ENCODE data around the gene CPEB3. TPM values are rescaled to one million over a fixed set of nuclear protein-coding genes. Genes with fewer than 3 reads are reported as not detected.

The CPEB3 gene
- total RNA-seq, 1 experiment from 2014 or later, result 2.8 TPM

DNA sequence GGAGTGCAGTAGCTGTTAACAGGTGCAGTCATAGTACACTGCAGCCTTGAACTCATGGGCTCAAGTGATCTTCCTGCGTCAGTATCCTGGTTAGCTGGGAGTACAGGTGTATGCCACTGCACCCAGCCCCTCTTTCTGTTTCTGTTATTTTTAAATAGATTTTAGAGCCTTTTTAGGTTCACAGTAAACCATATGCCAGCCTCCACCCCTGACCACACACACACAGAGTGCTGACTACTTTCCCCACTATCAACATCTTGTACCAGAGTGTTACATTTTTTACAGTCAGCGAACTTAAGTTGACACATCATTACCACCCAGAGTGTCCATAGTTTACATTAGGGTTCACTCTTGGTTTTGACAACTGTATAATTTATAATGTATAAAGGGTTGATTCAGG lies 32.2 kb upstream of the CPEB3 start:
- H3K27me3 Mint-ChIP-seq (ENCODE audit: insufficient read depth, unreplicated experiment), result no peaks in the 10 kb centered on the region
- no peaks in the 10 kb centered on the region for H3K9me3 Mint-ChIP-seq (ENCODE audit: unreplicated experiment)
- BruUV-seq (replicated peaks), result no TSS peak
- ChIA-PET CTCF (interaction anchor here (0.6 to 0.9 kb wide), 2 partner anchors 59 to 1570 kb away, joined by 3 read pairs; no protein-coding TSS in a partner anchor), POLR2A (no interaction called here)
- intact Hi-C loops (cut with micrococcal nuclease), result no loop called here
- TF ChIP-seq, protein P1, sequence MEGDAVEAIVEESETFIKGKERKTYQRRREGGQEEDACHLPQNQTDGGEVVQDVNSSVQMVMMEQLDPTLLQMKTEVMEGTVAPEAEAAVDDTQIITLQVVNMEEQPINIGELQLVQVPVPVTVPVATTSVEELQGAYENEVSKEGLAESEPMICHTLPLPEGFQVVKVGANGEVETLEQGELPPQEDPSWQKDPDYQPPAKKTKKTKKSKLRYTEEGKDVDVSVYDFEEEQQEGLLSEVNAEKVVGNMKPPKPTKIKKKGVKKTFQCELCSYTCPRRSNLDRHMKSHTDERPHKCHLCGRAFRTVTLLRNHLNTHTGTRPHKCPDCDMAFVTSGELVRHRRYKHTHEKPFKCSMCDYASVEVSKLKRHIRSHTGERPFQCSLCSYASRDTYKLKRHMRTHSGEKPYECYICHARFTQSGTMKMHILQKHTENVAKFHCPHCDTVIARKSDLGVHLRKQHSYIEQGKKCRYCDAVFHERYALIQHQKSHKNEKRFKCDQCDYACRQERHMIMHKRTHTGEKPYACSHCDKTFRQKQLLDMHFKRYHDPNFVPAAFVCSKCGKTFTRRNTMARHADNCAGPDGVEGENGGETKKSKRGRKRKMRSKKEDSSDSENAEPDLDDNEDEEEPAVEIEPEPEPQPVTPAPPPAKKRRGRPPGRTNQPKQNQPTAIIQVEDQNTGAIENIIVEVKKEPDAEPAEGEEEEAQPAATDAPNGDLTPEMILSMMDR (IDR thresholded peaks at IDR 0.05; ENCODE audit: unreplicated experiment), result no peak
- DNase-seq (ENCODE audit: unreplicated experiment), result no peak
- no peak overlapping the region for H3K27ac Mint-ChIP-seq (ENCODE audit: low read depth, unreplicated experiment)
- H3K4me1 Mint-ChIP-seq (ENCODE audit: insufficient read depth, unreplicated experiment), result peaks cover 13% of the 10 kb centered on the region
- no peak overlapping the region for H3K4me3 Mint-ChIP-seq (ENCODE audit: unreplicated experiment)
- peaks cover 19% of the 10 kb centered on the region for H3K36me3 Mint-ChIP-seq (ENCODE audit: insufficient read depth, unreplicated experiment)

DNA sequence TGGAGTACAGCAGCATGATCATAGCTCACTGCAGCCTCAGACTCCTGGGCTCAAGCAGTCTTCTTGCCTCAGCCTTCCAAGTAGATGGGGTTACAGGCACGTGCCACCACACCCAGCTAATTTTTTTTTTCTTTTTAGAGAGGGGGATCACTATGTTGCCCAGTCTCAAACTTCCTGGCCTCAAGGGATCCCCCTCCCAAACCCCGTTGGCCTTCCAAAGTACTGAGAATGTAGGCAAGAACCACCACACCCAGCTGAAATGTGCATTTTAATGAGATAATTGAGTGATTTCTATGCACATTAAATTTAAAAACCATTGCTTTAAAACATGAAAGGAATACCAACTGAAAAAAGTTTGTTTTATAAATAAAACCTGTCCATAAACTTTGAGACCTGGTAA lies 25.7 kb upstream of the CPEB3 start:
- Mint-ChIP-seq H3K27me3 (ENCODE audit: insufficient read depth, unreplicated experiment) (no peaks in the 10 kb centered on the region), H3K27ac (ENCODE audit: low read depth, unreplicated experiment) (no peak overlapping the region), H3K4me1 (ENCODE audit: insufficient read depth, unreplicated experiment) (no peaks in the 10 kb centered on the region), H3K36me3 (ENCODE audit: insufficient read depth, unreplicated experiment) (peaks cover 34% of the 10 kb centered on the region), H3K4me3 (ENCODE audit: unreplicated experiment) (no peak overlapping the region), H3K9me3 (ENCODE audit: unreplicated experiment) (no peaks in the 10 kb centered on the region)
- no TSS peak for BruUV-seq (replicated peaks)
- POLR2A ChIA-PET, result no interaction called here
- DNase-seq (ENCODE audit: unreplicated experiment), result no peak
- CTCF ChIA-PET, result interaction anchor here (0.6 kb wide), 1 partner anchor 204 kb away, joined by 5 read pairs; no protein-coding TSS in a partner anchor
- TF ChIP-seq, protein P1 (IDR thresholded peaks at IDR 0.05; ENCODE audit: unreplicated experiment), result no peak
- intact Hi-C loops (cut with micrococcal nuclease), result no loop called here

DNA sequence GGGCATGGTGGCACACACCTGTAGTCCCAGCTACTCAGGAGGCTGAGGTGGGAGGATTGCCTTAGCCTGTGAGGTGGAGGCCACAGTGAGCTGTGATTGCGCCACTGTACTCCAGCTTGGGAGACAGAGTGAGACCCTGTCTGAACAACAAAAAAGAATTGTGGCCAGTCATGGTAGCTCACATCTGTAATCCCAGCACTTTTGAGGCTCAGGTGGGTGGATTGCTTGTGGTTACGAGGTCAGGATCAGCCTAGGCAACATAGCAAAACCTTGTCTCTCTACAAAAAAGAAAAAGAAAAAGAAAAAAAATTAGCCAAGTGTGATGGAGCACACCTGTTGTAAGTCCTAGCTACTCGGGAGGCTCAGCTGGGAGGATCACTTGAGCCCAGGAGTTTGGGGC lies 22.9 kb upstream of the CPEB3 start:
- ChIA-PET POLR2A (interaction anchor here (1.5 to 1.7 kb wide), 2 partner anchors 8 to 19 kb away, joined by 3 read pairs; no protein-coding TSS in a partner anchor), CTCF (interaction anchor here (0.7 kb wide), 1 partner anchor 9 kb away, joined by 3 read pairs; no protein-coding TSS in a partner anchor)
- H3K27ac Mint-ChIP-seq (ENCODE audit: low read depth, unreplicated experiment), result no peak overlapping the region
- no peak overlapping the region for H3K4me3 Mint-ChIP-seq (ENCODE audit: unreplicated experiment)
- no peaks in the 10 kb centered on the region for H3K4me1 Mint-ChIP-seq (ENCODE audit: insufficient read depth, unreplicated experiment)
- no peak for DNase-seq (ENCODE audit: unreplicated experiment)
- H3K27me3 Mint-ChIP-seq (ENCODE audit: insufficient read depth, unreplicated experiment), result no peaks in the 10 kb centered on the region
- BruUV-seq (replicated peaks), result no TSS peak
- no peaks in the 10 kb centered on the region for H3K9me3 Mint-ChIP-seq (ENCODE audit: unreplicated experiment)
- TF ChIP-seq, protein P1 (IDR thresholded peaks at IDR 0.05; ENCODE audit: unreplicated experiment), result no peak
- intact Hi-C loops (cut with micrococcal nuclease), result no loop called here
- peaks cover 44% of the 10 kb centered on the region for H3K36me3 Mint-ChIP-seq (ENCODE audit: insufficient read depth, unreplicated experiment)

DNA sequence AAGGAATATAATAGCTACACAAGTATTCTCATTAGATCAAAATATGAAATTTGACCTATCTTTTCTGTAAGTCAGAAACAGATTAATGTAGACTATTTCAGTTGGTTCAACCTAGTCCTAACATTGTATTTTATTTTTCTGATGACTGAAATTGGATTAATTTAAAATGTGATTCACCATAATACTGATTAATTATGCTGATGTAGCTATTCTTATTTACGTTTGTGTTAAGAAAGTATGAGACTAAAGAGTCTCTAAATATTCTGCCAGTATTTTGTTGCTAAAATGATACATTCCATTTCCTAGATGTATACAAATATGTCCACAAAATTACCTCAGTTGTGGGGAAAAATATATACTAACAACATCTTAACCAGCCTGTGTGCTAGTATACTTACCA lies 18.4 kb upstream of the CPEB3 start:
- H3K4me3 Mint-ChIP-seq (ENCODE audit: unreplicated experiment), result no peak overlapping the region
- no peaks in the 10 kb centered on the region for H3K4me1 Mint-ChIP-seq (ENCODE audit: insufficient read depth, unreplicated experiment)
- ChIA-PET POLR2A (interaction anchor here (1.1 to 1.4 kb wide), 2 partner anchors 11 to 70 kb away, joined by 3 to 7 read pairs; no protein-coding TSS in a partner anchor), CTCF (interaction anchor here (0.6 to 1.0 kb wide), 3 partner anchors 17 to 18 kb away, joined by 3 to 4 read pairs (median 3); no protein-coding TSS in a partner anchor)
- H3K27ac Mint-ChIP-seq (ENCODE audit: low read depth, unreplicated experiment), result no peak overlapping the region
- H3K36me3 Mint-ChIP-seq (ENCODE audit: insufficient read depth, unreplicated experiment), result peaks cover 31% of the 10 kb centered on the region
- TF ChIP-seq, protein P1 (IDR thresholded peaks at IDR 0.05; ENCODE audit: unreplicated experiment), result no peak
- intact Hi-C loops (cut with micrococcal nuclease), result no loop called here
- no peaks in the 10 kb centered on the region for H3K9me3 Mint-ChIP-seq (ENCODE audit: unreplicated experiment)
- BruUV-seq (replicated peaks), result no TSS peak
- DNase-seq (ENCODE audit: unreplicated experiment), result no peak
- H3K27me3 Mint-ChIP-seq (ENCODE audit: insufficient read depth, unreplicated experiment), result no peaks in the 10 kb centered on the region
